Naive thymus-derived CD4-positive, alpha-beta T cell (primary cell): ENCODE measurements around the gene RPL19. TPM values are rescaled to one million over a fixed set of nuclear protein-coding genes. Genes with fewer than 3 reads are reported as not detected.
A peak's percentile ranks its signal among the peaks of the same experiment; 100 is the strongest.

Source experiments
- ATAC-seq: fragments of 150-1000 bp; cut with Tn5 transposase; 2 replicates; pipeline ENCODE4 v1.10.0; 2021; ENCODE audit warnings: mild to moderate bottlenecking, moderate library complexity
- CTCF ChIA-PET: fragments of 350-600 bp; sonication (Branson Sonifier 250); formaldehyde crosslinking; loops from one replicate; lab custom pipeline; 2021; ENCODE audit warnings: antibody characterized with exemption; lab: Charles Lee
- POLR2A ChIA-PET: fragments of 350-600 bp; sonication (Branson Sonifier 250); formaldehyde crosslinking; loops from one replicate; lab custom pipeline; 2021; ENCODE audit warnings: antibody characterized with exemption, inconsistent platforms; lab: Charles Lee
- DNase-seq, 9 donors: peaks; one replicate each; pipeline versions ENCODE4 v3.0.0 to v3.0.0-alpha.2; 2020 to 2022; ENCODE audit warnings: mixed read lengths in 1 of 9
- H3K27ac ChIP-seq: one replicate; pipeline ENCODE4 v1.7.0; 2013; ENCODE audit warnings: mild to moderate bottlenecking, low read depth, low read length, moderate library complexity
- H3K27me3 ChIP-seq, 2 donors: one replicate each; pipeline ENCODE4 v1.7.0; 2013; ENCODE audit warnings: low read length in 2 of 2, mild to moderate bottlenecking in 2 of 2, moderate library complexity in 2 of 2; ENCODE audit not compliant: control insufficient read depth in 2 of 2, insufficient read depth in 2 of 2
- H3K36me3 ChIP-seq, 3 experiments: 1 replicate in 2 of 3; 2 replicates in 1 of 3; pipeline ENCODE4 v1.7.0; 2013; ENCODE audit warnings: low read length in 3 of 3, mild to moderate bottlenecking in 3 of 3, moderate library complexity in 1 of 3; ENCODE audit not compliant: insufficient read depth in 3 of 3, control insufficient read depth in 2 of 3
- H3K4me1 ChIP-seq, 2 donors: one replicate each; pipeline ENCODE4 v1.7.0; 2013; ENCODE audit warnings: low read length in 2 of 2, mild to moderate bottlenecking in 2 of 2, moderate library complexity in 1 of 2; ENCODE audit not compliant: control insufficient read depth in 2 of 2, insufficient read depth in 2 of 2
- H3K4me3 ChIP-seq: 2 replicates; pipeline ENCODE4 v1.7.0; 2013; ENCODE audit warnings: mild to moderate bottlenecking, low read length
- H3K9me3 ChIP-seq, 3 experiments: 1 replicate in 2 of 3; 2 replicates in 1 of 3; pipeline ENCODE4 v1.7.0; 2013; ENCODE audit warnings: low read length in 3 of 3; ENCODE audit not compliant: control insufficient read depth in 2 of 3
- H3K27ac Mint-ChIP-seq, 9 donors: one replicate each; pipeline ENCODE4 v1.8.0; 2020 to 2022; ENCODE audit warnings: mixed read lengths in 9 of 9, mild to moderate bottlenecking in 8 of 9, moderate library complexity in 5 of 9, inconsistent platforms in 2 of 9
- H3K27me3 Mint-ChIP-seq, 5 donors: one replicate each; pipeline ENCODE4 v1.8.0; 2021 to 2022; ENCODE audit warnings: mixed read lengths in 5 of 5, mild to moderate bottlenecking in 1 of 5
- H3K36me3 Mint-ChIP-seq, 5 donors: one replicate each; pipeline ENCODE4 v1.8.0; 2020 to 2022; ENCODE audit warnings: mixed read lengths in 5 of 5, mild to moderate bottlenecking in 3 of 5, inconsistent platforms in 1 of 5
- H3K4me1 Mint-ChIP-seq, 7 donors: one replicate each; pipeline ENCODE4 v1.8.0; 2020 to 2022; ENCODE audit warnings: mixed read lengths in 7 of 7, mild to moderate bottlenecking in 3 of 7, inconsistent platforms in 1 of 7
- H3K4me3 Mint-ChIP-seq, 10 donors: one replicate each; pipeline ENCODE4 v1.8.0; 2020 to 2022; ENCODE audit warnings: mild to moderate bottlenecking in 10 of 10, mixed read lengths in 10 of 10, moderate library complexity in 6 of 10, inconsistent platforms in 2 of 10
- H3K9me3 Mint-ChIP-seq, 11 donors: one replicate each; pipeline ENCODE4 v1.8.0; 2020 to 2022; ENCODE audit warnings: mixed read lengths in 11 of 11, mild to moderate bottlenecking in 4 of 11, inconsistent platforms in 1 of 11, moderate library complexity in 1 of 11
- intact Hi-C, 2 donors: fragments of 100-400 bp; cut with micrococcal nuclease; formaldehyde crosslinking; loops; one replicate each; pipeline ENCODE4 v1.15.1; 2023
- polyA plus RNA-seq, 2 donors: library from polyadenylated mRNA; unstranded; fragments of 300-500 nt; fragmentation: Illumina TruSeq; gene quantifications; one replicate each; pipeline ENCODE4 v1.2.3, GENCODE V29; 2021
- total RNA-seq, 6 experiments: library from RNA in 5 of 6; stranded (reverse) in 5 of 6; gene quantifications; 1 replicate in 5 of 6; 2 replicates in 1 of 6; pipeline ENCODE4 v1.2.3 and lab custom pipeline; 2021 to 2026

The RPL19 gene
- total and polyA plus RNA-seq, 7 experiments from 2014 or later = 1,932 to 4,957 (median 3,802) TPM

DNA sequence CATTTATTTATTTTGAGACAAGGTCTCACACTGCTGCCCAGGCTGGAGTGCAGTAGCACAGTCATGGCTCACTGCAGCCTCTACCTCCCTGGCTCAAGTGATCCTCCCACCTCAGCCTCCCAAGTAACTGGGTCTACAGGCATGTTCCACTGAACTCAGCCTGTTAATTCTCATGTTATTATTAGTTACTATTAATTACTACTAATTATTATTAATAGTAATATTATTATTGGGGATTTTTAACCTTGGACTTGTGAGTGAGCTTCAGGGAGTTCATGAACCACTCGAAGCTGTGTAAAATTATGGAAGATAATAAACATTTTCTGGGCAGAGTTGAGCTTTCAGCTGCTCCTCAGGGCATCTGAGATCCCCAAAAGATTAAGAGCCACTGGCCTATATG is 30.3 kb downstream of the RPL19 start:
- Histone ChIP-seq H3K4me3 (no peak overlapping the region), H3K36me3 (no peaks in the 10 kb centered on the region), H3K27me3 (peaks cover 0 to 8% of the 10 kb centered on the region in 2 donors), H3K4me1 (peaks cover 13 to 16% of the 10 kb centered on the region in 2 donors), H3K27ac (no peak overlapping the region), H3K9me3 (no peaks in the 10 kb centered on the region)
- Mint-ChIP-seq H3K36me3 (no peaks in the 10 kb centered on the region), H3K4me1 (peaks cover 14 to 19% (median 15%) of the 10 kb centered on the region in 7 donors), H3K27me3 (peaks cover 27 to 43% (median 40%) of the 10 kb centered on the region in 5 donors), H3K27ac (no peak overlapping the region), H3K9me3 (no peaks in the 10 kb centered on the region), H3K4me3 (no peak overlapping the region)
- ATAC-seq = no peak
- CTCF ChIA-PET = interaction anchor here (0.6 to 4.3 kb wide), 5 partner anchors 8 to 110 kb away, joined by 3 to 49 read pairs (median 5); partner anchors contain the start of gene RPL19
- intact Hi-C loops = loop anchor here (10.0 kb wide), 2 partner anchors 66 to 476 kb away; partner anchors contain the start of genes ARL5C (in 1 of the 2) and PSMB3 (in 1 of the 2)
- DNase-seq = no peak
- POLR2A ChIA-PET = interaction anchor here (2.5 kb wide), 1 partner anchor 24 kb away, joined by 10 read pairs; no protein-coding TSS in a partner anchor

DNA sequence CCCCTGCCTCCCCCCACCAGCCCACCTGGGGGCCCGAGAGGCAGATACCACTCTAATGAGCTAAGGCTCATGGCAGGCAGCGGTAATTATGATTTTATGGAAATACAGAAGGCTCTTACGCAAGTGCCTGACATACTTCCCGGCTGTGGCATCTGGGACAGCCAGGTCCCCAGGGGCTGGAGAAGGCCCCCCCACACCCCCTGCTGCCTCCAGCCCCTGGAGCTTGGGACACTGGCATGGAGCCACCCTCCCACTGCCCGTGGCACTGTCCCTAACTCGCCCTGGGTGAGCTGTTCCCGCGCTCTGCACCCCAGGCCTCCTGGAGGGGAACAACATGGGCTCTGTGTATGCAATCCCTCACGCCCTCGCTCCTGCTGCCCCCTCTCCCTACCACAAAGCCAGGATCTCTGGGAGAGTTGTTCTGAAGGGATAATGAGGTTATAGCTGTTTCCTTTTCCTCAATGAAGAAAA is 31.0 kb downstream of the RPL19 start:
- H3K27ac Mint-ChIP-seq = no peak overlapping the region
- ATAC-seq (no peak), DNase-seq (no peak)
- CTCF ChIA-PET = interaction anchor here (0.6 to 4.3 kb wide), 8 partner anchors 20 to 1923 kb away, joined by 3 to 49 read pairs (median 4); partner anchors contain the start of gene RPL19
- H3K36me3 Mint-ChIP-seq = no peaks in the 10 kb centered on the region
- Histone ChIP-seq H3K36me3 (no peaks in the 10 kb centered on the region), H3K4me1 (peaks cover 14 to 20% of the 10 kb centered on the region in 2 donors), H3K4me3 (no peak overlapping the region), H3K9me3 (no peaks in the 10 kb centered on the region), H3K27ac (no peak overlapping the region), H3K27me3 (peaks cover 0 to 6% of the 10 kb centered on the region in 2 donors)
- peaks cover 23 to 39% (median 36%) of the 10 kb centered on the region in 5 donors for H3K27me3 Mint-ChIP-seq
- intact Hi-C loops = loop anchor here (10.0 kb wide), 2 partner anchors 66 to 476 kb away; partner anchors contain the start of genes ARL5C (in 1 of the 2) and PSMB3 (in 1 of the 2)
- H3K4me3 Mint-ChIP-seq = peak overlapping the region in 1 of 10 donors; percentile 73
- H3K4me1 Mint-ChIP-seq = peaks cover 15 to 22% (median 18%) of the 10 kb centered on the region in 7 donors
- peaks cover 0 to 2% (median 0%) of the 10 kb centered on the region in 11 donors for H3K9me3 Mint-ChIP-seq
- POLR2A ChIA-PET = interaction anchor here (0.6 to 2.5 kb wide), 4 partner anchors 12 to 25 kb away, joined by 3 to 10 read pairs (median 5); no protein-coding TSS in a partner anchor

DNA sequence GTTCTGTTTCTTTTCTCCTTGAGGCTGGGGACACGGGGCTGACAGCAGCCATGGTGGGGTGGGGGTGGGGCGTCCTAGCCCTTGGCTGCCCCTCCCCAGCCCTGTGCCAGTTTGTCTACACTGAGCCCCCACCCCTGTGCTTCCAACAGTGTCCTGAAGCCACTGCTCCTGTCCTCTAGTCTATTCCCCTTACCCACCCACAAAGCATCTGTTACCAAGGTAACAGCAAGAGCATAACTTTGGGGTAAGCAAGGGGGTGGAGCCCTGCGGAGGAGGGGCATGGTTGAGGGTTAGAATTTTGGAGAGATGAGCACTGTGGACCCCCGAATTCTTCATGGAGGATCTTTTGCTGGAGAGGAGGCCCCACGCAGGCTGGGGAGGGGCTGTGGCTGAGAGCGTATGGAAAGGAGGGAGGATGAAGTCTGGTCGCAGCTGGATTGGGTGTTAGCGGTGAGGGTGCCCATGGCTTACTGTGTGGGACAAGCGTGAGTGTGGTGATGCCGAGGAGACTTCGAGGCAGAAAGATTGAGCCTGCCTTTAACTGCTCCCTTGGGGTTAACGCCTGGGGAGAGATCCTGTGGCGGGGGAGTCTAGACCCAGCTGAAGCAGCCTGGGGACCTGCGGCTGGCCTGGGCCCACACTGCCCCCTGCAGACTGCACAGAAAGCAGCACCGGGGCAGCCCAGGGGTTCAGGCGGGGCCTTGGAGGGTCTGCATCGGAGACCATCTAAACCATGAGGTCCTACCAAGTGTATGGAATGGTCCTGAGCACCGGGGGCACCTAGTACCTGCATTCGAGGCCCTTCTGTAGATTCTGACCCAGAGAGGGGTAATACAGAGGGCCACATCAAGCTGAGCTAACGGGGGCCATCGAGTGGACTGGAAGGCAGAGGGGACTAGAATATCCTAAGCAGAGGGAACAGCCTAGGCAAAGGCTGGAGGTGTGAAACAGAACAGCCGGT is 31.8 kb downstream of the RPL19 start:
- CTCF ChIA-PET = interaction anchor here (0.5 to 4.3 kb wide), 12 partner anchors 9 to 249 kb away, joined by 3 to 49 read pairs (median 4); partner anchors contain the start of gene RPL19
- Mint-ChIP-seq H3K4me3 (peak overlapping the region in 9 of 10 donors; percentile 24 to 75 (median 54)), H3K27ac (peak overlapping the region in 7 of 9 donors; percentile 40 to 86 (median 61)), H3K36me3 (no peaks in the 10 kb centered on the region), H3K27me3 (peaks cover 20 to 35% (median 30%) of the 10 kb centered on the region in 5 donors), H3K9me3 (peaks cover 0 to 2% (median 0%) of the 10 kb centered on the region in 11 donors), H3K4me1 (peaks cover 14 to 21% (median 15%) of the 10 kb centered on the region in 7 donors)
- DNase-seq (peak in 8 of 9 donors; percentile 46 to 64 (median 59)), ATAC-seq (peak; percentile 91)
- Histone ChIP-seq H3K27ac (no peak overlapping the region), H3K27me3 (no peaks in the 10 kb centered on the region), H3K36me3 (no peaks in the 10 kb centered on the region), H3K4me3 (peak overlapping the region; percentile 19), H3K4me1 (peaks cover 11 to 21% of the 10 kb centered on the region in 2 donors), H3K9me3 (no peaks in the 10 kb centered on the region)
- intact Hi-C loops = loop anchor here (1.0 to 10.0 kb wide), 4 partner anchors 25 to 477 kb away; partner anchors contain the start of genes ARL5C (in 1 of the 2) and PSMB3 (in 1 of the 2)
- POLR2A ChIA-PET = interaction anchor here (0.6 to 2.5 kb wide), 4 partner anchors 12 to 25 kb away, joined by 3 to 10 read pairs (median 5); no protein-coding TSS in a partner anchor

DNA sequence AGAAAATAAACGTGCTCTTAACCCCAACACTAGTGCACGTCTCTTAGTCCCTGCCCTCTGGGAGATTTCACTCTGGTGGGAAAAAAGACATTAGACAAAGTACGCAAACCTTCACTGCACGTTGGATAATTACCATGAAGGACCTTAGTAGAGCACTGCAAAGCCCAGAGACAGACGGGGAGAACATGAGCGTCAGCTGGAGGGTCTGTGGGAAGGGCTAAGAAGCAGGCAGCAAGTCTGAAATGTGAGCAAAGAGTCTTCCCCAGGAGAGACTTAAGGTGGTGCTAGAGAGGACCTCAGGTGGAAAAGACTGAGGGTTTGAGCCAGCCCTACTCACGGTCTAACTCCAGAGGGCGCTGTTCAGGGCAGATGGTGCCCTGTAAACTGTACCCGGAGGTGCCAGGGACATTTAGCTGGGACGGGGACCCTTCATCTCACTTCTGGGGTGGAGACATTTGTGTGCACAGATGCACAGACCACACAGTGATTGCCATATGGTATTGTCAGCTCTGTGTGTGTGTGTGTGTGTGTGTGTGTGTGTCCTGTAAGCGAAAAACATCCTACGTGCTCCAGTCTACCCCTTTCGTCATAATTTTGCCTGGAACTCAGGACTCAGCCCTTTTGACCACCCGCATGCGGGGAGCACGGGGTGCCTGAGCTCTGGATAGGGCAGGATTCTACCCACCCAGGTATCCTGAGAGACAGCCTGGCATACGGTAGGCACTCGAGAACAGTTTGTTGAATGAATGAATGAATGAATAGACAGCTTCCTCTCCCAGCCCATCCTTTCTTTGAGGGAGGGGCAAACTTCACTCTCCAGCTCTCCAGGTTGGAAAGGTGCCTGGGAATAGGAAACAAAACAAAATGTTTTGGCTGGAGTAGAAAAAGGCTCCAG is 35.7 kb downstream of the RPL19 start:
- Mint-ChIP-seq H3K36me3 (no peaks in the 10 kb centered on the region), H3K4me1 (peaks cover 20 to 45% (median 40%) of the 10 kb centered on the region in 7 donors), H3K4me3 (peak overlapping the region in 4 of 10 donors; percentile 0 to 51 (median 8)), H3K27me3 (peaks cover 0 to 13% (median 9%) of the 10 kb centered on the region in 5 donors), H3K9me3 (peaks cover 0 to 2% (median 0%) of the 10 kb centered on the region in 11 donors), H3K27ac (peak overlapping the region in 8 of 9 donors; percentile 21 to 89 (median 76))
- ATAC-seq (peak; percentile 57), DNase-seq (peak in 7 of 9 donors; percentile 35 to 62 (median 51))
- ChIA-PET POLR2A (interaction anchor here (0.7 to 6.9 kb wide), 3 partner anchors 8 to 268 kb away, joined by 5 to 144 read pairs (median 6); partner anchors contain the start of gene RPL19), CTCF (interaction anchor here (0.6 to 14.0 kb wide), 10 partner anchors 9 to 375 kb away, joined by 3 to 285 read pairs (median 3); partner anchors contain the start of gene RPL19)
- Histone ChIP-seq H3K36me3 (no peaks in the 10 kb centered on the region), H3K4me1 (peaks cover 33 to 43% of the 10 kb centered on the region in 2 donors), H3K4me3 (no peak overlapping the region), H3K27ac (no peak overlapping the region), H3K9me3 (no peaks in the 10 kb centered on the region), H3K27me3 (no peaks in the 10 kb centered on the region)
- intact Hi-C loops = loop anchor here (1.0 to 10.0 kb wide), 4 partner anchors 8 to 481 kb away; partner anchors contain the start of genes ARL5C (in 1 of the 2), PLXDC1 (in 1 of the 2) and PSMB3 (in 1 of the 2)

DNA sequence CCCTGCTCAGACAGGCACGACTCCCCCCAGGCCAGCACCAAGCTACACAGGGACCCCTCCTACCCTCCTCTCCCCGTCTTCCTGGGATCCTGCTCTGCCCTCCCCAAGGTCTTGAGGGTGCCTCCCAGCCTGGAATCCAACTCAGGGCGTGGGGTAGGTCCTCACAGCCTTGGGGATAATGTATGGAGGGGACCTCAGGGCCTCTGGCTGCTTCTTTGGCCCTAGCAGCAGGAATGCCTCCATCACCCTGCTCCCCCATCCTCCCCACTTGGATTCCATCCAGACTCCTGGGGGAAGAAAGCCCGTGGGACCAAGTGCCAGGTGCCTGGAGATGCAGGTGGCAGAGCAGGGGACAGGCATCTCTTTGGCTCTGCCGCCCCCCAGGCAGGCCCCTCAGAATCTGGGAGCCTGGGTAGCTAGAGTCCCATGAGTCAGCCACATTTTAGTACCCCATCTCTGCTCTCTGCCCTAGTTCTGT is 36.4 kb downstream of the RPL19 start:
- ChIA-PET POLR2A (interaction anchor here (0.7 to 6.9 kb wide), 3 partner anchors 8 to 269 kb away, joined by 5 to 144 read pairs (median 6); partner anchors contain the start of gene RPL19), CTCF (interaction anchor here (0.6 to 14.0 kb wide), 10 partner anchors 8 to 253 kb away, joined by 3 to 285 read pairs (median 4); partner anchors contain the start of gene RPL19)
- H3K4me3 Mint-ChIP-seq = no peak overlapping the region
- peaks cover 17 to 45% (median 40%) of the 10 kb centered on the region in 7 donors for H3K4me1 Mint-ChIP-seq
- peaks cover 0 to 12% (median 8%) of the 10 kb centered on the region in 5 donors for H3K27me3 Mint-ChIP-seq
- DNase-seq (no peak), ATAC-seq (no peak)
- H3K36me3 Mint-ChIP-seq = no peaks in the 10 kb centered on the region
- H3K27me3 ChIP-seq = no peaks in the 10 kb centered on the region
- H3K27ac ChIP-seq = peak overlapping the region; percentile 43
- peaks cover 33 to 42% of the 10 kb centered on the region in 2 donors for H3K4me1 ChIP-seq
- H3K4me3 ChIP-seq = no peak overlapping the region
- intact Hi-C loops = loop anchor here (5.0 to 10.0 kb wide), 3 partner anchors 72 to 482 kb away; partner anchors contain the start of genes ARL5C (in 1 of the 2), PLXDC1 (in 1 of the 2) and PSMB3 (in 1 of the 2)
- no peaks in the 10 kb centered on the region for H3K9me3 ChIP-seq
- peaks cover 0 to 2% (median 0%) of the 10 kb centered on the region in 11 donors for H3K9me3 Mint-ChIP-seq
- H3K27ac Mint-ChIP-seq = peak overlapping the region in 8 of 9 donors; percentile 19 to 89 (median 72)
- H3K36me3 ChIP-seq = no peaks in the 10 kb centered on the region
